Caco-2 (cell line): ENCODE results near the gene RFC3. TPM values are rescaled to one million over a fixed set of nuclear protein-coding genes. Genes with fewer than 3 reads are reported as not detected.

ENCODE experiments used
- BruUV-seq: library from RNA; stranded (reverse); fragments of 400-500 nt; replicated peaks from 2 replicates; lab custom pipeline; 2021; lab: Mats Ljungman, UMichigan
- CTCF ChIA-PET: fragments of 300-600 bp; sonication (Branson Sonifier 250); formaldehyde crosslinking; loops from one replicate; lab custom pipeline; 2022; ENCODE audit warnings: antibody characterized with exemption; lab: Charles Lee
- POLR2A ChIA-PET: fragments of 300-600 bp; sonication (Branson Sonifier 250); formaldehyde crosslinking; loops from one replicate; lab custom pipeline; 2022; ENCODE audit warnings: antibody characterized with exemption; lab: Charles Lee
- DNase-seq, 2 experiments: peaks; one replicate each; pipeline versions ENCODE4 v3.0.0 to v3.0.0-alpha.2; 2020 to 2022
- H3K27me3 ChIP-seq: replicated peaks from 2 replicates; pipeline ENCODE4 v1.6.0; 2011; ENCODE audit warnings: low read length; ENCODE audit not compliant: control insufficient read depth, insufficient read depth
- H3K36me3 ChIP-seq: 2 replicates; pipeline ENCODE4 v1.5.1; 2011; ENCODE audit warnings: low read length; ENCODE audit not compliant: control insufficient read depth, insufficient read depth
- H3K4me1 ChIP-seq: fragments of 250-450 bp; sonication (Bioruptor Pico); 2 replicates; pipeline ENCODE4 v1.5.1; 2020; ENCODE audit warnings: mild to moderate bottlenecking
- H3K4me3 ChIP-seq: 2 replicates; pipeline ENCODE4 v1.5.1; 2011; ENCODE audit warnings: low read depth, mild to moderate bottlenecking, control low read depth, low read length
- H3K9me3 ChIP-seq: fragments of 250-450 bp; sonication (Bioruptor Pico); 2 replicates; pipeline ENCODE4 v1.5.1; 2020; ENCODE audit warnings: mild to moderate bottlenecking, moderate library complexity
- H3K27ac Mint-ChIP-seq: one replicate; pipeline ENCODE4 v1.8.0; 2022; ENCODE audit warnings: mixed read lengths; ENCODE audit not compliant: unreplicated experiment
- H3K27me3 Mint-ChIP-seq: one replicate; pipeline ENCODE4 v1.8.0; 2022; ENCODE audit warnings: mixed read lengths; ENCODE audit not compliant: insufficient read depth, unreplicated experiment
- H3K36me3 Mint-ChIP-seq: one replicate; pipeline ENCODE4 v1.8.0; 2022; ENCODE audit warnings: mild to moderate bottlenecking, mixed read lengths; ENCODE audit not compliant: insufficient read depth, unreplicated experiment
- H3K4me1 Mint-ChIP-seq: one replicate; pipeline ENCODE4 v1.8.0; 2022; ENCODE audit warnings: low read depth, mixed read lengths; ENCODE audit not compliant: unreplicated experiment
- H3K4me3 Mint-ChIP-seq: one replicate; pipeline ENCODE4 v1.8.0; 2022; ENCODE audit warnings: mild to moderate bottlenecking, moderate library complexity, mixed read lengths; ENCODE audit not compliant: unreplicated experiment
- H3K9me3 Mint-ChIP-seq: one replicate; pipeline ENCODE4 v1.8.0; 2022; ENCODE audit warnings: mixed read lengths; ENCODE audit not compliant: unreplicated experiment
- intact Hi-C: fragments of 100-400 bp; cut with micrococcal nuclease; formaldehyde crosslinking; loops from one replicate; pipeline ENCODE4 v1.10.0; 2022; ENCODE audit not compliant: unreplicated experiment
- total RNA-seq: library from RNA; stranded (reverse); gene quantifications from 2 replicates; pipeline ENCODE4 v1.2.3, GENCODE V29; 2022
- TF ChIP-seq, protein P1 (sequence below), 2 experiments: fragments of 200-600 bp in 1 of 2; IDR thresholded peaks; 1 replicate in 1 of 2; 2 replicates in 1 of 2; pipeline versions ENCODE4 v1.5.1 to v1.8.0; 2011 to 2022; ENCODE audit warnings: antibody characterized with exemption in 1 of 2, control low read depth in 1 of 2, inconsistent platforms in 1 of 2, low read depth in 1 of 2, low read length in 1 of 2, mild to moderate bottlenecking in 1 of 2, moderate library complexity in 1 of 2; ENCODE audit not compliant: insufficient read depth in 1 of 2, severe bottlenecking in 1 of 2, unreplicated experiment in 1 of 2

Gene RFC3
- total RNA-seq, 1 experiment from 2014 or later, result 50.2 TPM

DNA sequence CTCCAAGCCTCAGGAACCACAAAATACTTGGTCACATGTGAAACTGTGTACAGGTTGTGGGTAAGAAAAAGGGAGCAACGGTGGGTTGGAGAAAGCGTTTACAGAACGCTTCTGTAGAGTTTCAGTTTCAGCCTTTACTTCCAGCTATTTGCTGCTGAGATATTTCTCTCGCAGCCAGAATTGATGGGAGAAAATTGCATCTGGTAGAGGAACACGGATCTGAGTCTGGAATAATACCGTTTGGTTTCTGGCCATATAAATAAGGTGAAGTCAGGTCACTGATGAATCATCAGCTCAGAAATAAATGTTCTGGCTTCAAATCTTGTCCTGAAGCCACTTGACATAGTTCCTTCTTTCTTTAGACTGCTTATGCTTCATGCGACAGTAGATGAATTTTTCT lies 20.3 kb upstream of the RFC3 start:
- no TSS peak for BruUV-seq
- TF ChIP-seq, protein P1, sequence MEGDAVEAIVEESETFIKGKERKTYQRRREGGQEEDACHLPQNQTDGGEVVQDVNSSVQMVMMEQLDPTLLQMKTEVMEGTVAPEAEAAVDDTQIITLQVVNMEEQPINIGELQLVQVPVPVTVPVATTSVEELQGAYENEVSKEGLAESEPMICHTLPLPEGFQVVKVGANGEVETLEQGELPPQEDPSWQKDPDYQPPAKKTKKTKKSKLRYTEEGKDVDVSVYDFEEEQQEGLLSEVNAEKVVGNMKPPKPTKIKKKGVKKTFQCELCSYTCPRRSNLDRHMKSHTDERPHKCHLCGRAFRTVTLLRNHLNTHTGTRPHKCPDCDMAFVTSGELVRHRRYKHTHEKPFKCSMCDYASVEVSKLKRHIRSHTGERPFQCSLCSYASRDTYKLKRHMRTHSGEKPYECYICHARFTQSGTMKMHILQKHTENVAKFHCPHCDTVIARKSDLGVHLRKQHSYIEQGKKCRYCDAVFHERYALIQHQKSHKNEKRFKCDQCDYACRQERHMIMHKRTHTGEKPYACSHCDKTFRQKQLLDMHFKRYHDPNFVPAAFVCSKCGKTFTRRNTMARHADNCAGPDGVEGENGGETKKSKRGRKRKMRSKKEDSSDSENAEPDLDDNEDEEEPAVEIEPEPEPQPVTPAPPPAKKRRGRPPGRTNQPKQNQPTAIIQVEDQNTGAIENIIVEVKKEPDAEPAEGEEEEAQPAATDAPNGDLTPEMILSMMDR (IDR thresholded peaks at IDR 0.05; ENCODE audit: insufficient read depth in 1 of 2, low read depth in 1 of 2, low read length in 1 of 2, severe bottlenecking in 1 of 2, unreplicated experiment in 1 of 2), result no peak
- H3K4me1 ChIP-seq, result no peaks in the 10 kb centered on the region
- DNase-seq, result no peak
- no peaks in the 10 kb centered on the region for H3K36me3 Mint-ChIP-seq
- H3K36me3 ChIP-seq, result no peaks in the 10 kb centered on the region
- intact Hi-C loops, result no loop called here
- no peak overlapping the region for H3K4me3 ChIP-seq
- ChIA-PET POLR2A (no interaction called here), CTCF (no interaction called here)
- no peaks in the 10 kb centered on the region for H3K4me1 Mint-ChIP-seq
- H3K4me3 Mint-ChIP-seq, result no peak overlapping the region
- H3K27me3 Mint-ChIP-seq, result peaks cover 10% of the 10 kb centered on the region
- no peak overlapping the region for H3K27ac Mint-ChIP-seq
- no peaks in the 10 kb centered on the region for H3K27me3 ChIP-seq
- H3K9me3 Mint-ChIP-seq, result no peaks in the 10 kb centered on the region
- H3K9me3 ChIP-seq, result no peaks in the 10 kb centered on the region

DNA sequence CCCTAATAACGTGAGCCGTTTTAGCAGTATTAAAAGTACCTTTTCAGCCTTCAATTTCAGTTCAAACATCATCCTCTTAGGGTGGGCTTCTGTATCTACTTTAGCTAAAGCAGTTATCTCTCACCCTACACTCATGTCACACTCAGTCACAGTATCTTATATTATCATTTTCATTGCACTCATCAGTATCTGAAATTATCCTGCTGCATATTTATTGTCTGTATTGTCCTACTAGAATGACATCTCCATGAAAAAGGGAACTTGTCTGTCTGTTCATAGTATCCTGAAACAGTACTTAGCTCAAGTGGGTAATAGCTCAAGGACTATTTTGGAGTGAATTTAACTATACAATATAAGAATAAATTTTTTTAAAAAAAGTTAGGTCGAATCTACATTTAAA lies 19.9 kb upstream of the RFC3 start:
- Mint-ChIP-seq H3K9me3 (no peaks in the 10 kb centered on the region), H3K4me3 (no peak overlapping the region), H3K27ac (no peak overlapping the region), H3K27me3 (peaks cover 10% of the 10 kb centered on the region), H3K36me3 (no peaks in the 10 kb centered on the region), H3K4me1 (no peaks in the 10 kb centered on the region)
- no peaks in the 10 kb centered on the region for H3K27me3 ChIP-seq
- no peak for DNase-seq
- H3K4me1 ChIP-seq, result no peaks in the 10 kb centered on the region
- BruUV-seq, result no TSS peak
- TF ChIP-seq, protein P1 (IDR thresholded peaks at IDR 0.05; ENCODE audit: insufficient read depth in 1 of 2, low read depth in 1 of 2, low read length in 1 of 2, severe bottlenecking in 1 of 2, unreplicated experiment in 1 of 2), result no peak
- H3K9me3 ChIP-seq, result no peaks in the 10 kb centered on the region
- CTCF ChIA-PET, result no interaction called here
- POLR2A ChIA-PET, result interaction anchor here (0.5 kb wide), 1 partner anchor 155 kb away, joined by 5 read pairs; no protein-coding TSS in a partner anchor
- intact Hi-C loops, result no loop called here
- no peak overlapping the region for H3K4me3 ChIP-seq
- H3K36me3 ChIP-seq, result no peaks in the 10 kb centered on the region

DNA sequence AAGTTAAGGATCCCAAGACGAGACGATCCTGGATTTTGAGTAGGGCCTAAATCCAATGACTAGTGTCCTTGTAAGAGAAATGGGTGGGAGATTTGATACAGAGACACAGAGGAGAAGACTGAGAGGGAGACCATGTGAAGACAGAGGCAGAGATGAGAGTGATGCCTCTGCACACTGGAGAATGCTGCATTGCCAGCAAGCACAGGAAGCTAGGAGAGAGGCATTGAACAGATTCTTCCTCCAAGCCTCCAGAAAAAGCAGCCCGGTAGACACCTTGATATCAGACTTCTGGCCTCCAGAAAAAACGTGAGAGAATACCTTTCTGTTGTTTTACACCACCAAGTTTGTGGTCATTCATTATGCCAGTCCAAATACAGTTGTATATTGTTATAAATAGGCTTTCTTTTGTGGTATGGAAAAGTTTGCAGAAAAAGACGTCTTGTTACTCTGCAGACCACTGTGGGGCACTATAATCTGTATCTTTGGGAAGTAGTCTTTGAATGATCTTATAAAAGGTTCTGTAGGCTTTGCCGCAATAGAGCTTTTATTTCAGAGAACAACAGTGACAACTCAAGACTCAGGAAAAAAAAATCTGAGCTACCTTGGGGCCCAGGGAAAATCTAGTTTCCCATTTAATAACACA lies 17.9 kb upstream of the RFC3 start:
- Histone ChIP-seq H3K4me1 (no peaks in the 10 kb centered on the region), H3K27me3 (no peaks in the 10 kb centered on the region), H3K4me3 (no peak overlapping the region), H3K36me3 (no peaks in the 10 kb centered on the region), H3K9me3 (no peaks in the 10 kb centered on the region)
- intact Hi-C loops, result loop anchor here (1.0 to 5.0 kb wide), 2 partner anchors 277 to 1362 kb away; no protein-coding TSS in a partner anchor
- POLR2A ChIA-PET, result no interaction called here
- H3K4me3 Mint-ChIP-seq, result no peak overlapping the region
- H3K36me3 Mint-ChIP-seq, result no peaks in the 10 kb centered on the region
- CTCF ChIA-PET, result interaction anchor here (1.2 kb wide), 1 partner anchor 276 kb away, joined by 3 read pairs; no protein-coding TSS in a partner anchor
- TF ChIP-seq, protein P1 (IDR thresholded peaks at IDR 0.05; ENCODE audit: insufficient read depth in 1 of 2, low read depth in 1 of 2, low read length in 1 of 2, severe bottlenecking in 1 of 2, unreplicated experiment in 1 of 2), result peak in 1 of 2 experiments; percentile 42
- no TSS peak for BruUV-seq
- no peaks in the 10 kb centered on the region for H3K4me1 Mint-ChIP-seq
- H3K9me3 Mint-ChIP-seq, result no peaks in the 10 kb centered on the region
- no peak for DNase-seq
- H3K27me3 Mint-ChIP-seq, result peaks cover 15% of the 10 kb centered on the region
- H3K27ac Mint-ChIP-seq, result no peak overlapping the region
